Measurements from ENCODE around the gene NDUFA6. TPM values are rescaled to one million over a fixed set of nuclear protein-coding genes. Genes with fewer than 3 reads are reported as not detected.
"Not testable (repeated sequence)": the region's sequence is repeated elsewhere in the genome, so short reads cannot be mapped to it uniquely, and the experiment has no call there.

Gene NDUFA6
- total RNA-seq = 10 to 100 TPM; 85.9 to 89.8 TPM

DNA sequence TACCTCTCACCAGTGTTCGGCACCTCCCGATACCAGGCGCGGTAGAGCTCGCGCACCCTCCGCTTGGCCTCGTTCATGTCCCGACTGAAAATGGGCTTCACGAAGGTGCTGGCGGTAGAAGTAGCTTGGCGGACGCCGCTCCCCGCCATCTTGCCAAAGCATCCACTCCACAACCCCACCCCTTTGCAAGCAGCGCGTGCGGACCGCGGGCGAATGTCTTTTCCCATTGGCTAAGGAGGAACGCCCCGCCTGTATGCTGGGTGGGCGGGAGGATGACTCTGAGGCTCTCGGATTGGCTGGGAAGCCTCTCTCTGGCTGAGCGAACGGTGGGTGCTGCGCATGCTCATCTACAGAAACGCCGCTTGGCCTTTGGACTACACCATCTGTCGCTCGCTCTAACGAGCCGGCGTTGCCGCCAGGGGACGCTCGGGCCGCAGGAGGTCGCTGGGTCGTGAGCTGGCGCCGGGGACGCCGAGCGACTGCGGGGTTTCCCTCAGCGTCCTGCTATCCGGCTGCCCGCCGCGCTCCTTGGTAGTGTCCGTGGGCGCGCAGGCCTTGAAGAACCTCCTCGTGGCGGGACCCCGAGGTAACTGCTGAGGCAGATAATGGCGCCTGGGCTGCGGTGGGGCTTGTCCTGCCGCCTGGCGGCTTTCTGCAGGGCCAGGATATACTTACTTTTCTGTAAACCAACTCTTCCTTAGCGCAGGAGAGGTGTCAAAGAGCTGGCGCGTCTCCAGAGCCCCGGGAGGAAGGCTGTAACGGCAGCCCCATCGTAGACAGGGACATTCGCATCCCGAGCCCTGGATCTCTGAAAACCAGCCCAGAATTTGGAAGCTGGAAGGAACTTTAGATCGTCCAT is at the start of gene NDUFA6:
TSS of gene NDUFA6 (minus strand) at position 177 of the 859 bp plus-strand sequence. CDS start at position 149, 28 bp downstream.
- Mint-ChIP-seq H3K4me1 (peaks cover 29% of the 10 kb centered on the region), H3K4me3 (peak within 1 kb of the TSS; percentile 98), H3K27me3 (no peaks in the 10 kb centered on the region), H3K36me3 (ENCODE audit: low read depth) (peaks cover 33% of the 10 kb centered on the region), H3K9me3 (peaks cover 7% of the 10 kb centered on the region), H3K27ac (peak within 1 kb of the TSS; percentile 99)
- POLR2A ChIA-PET = interaction anchor here (0.6 to 1.3 kb wide), 5 partner anchors 11 to 258 kb away, joined by 3 to 5 read pairs (median 3); partner anchors contain the start of genes NAGA and SMDT1
- DNase-seq = peak; percentile 99
- CTCF ChIA-PET = interaction anchor here (0.6 to 4.0 kb wide), 44 partner anchors 9 to 361 kb away, joined by 3 to 50 read pairs (median 4); partner anchors contain the start of genes NAGA, NFAM1, SMDT1 and SMIM45

DNA sequence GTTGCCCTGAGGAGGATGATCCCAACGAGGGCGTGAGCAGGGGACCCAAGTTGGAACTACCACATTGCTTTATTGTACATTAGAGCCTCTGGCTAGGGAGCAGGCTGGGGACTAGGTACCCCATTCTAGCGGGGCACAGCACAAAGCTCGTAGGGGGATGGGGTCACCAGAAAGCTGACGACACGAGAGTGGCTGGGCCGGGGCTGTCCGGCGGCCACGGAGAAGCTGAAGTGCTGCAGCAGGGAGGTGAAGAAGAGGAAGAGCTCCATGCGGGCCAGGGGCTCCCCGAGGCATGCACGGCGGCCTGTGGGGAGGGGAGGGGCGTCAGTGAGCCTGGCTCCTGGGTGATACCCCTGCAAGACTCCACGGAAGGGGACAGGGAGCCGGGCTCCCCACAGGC is 49.6 kb upstream of the NDUFA6 start:
- H3K27me3 Mint-ChIP-seq = not testable (repeated sequence)
- H3K36me3 Mint-ChIP-seq (ENCODE audit: low read depth) = peaks cover 10% of the 10 kb centered on the region

DNA sequence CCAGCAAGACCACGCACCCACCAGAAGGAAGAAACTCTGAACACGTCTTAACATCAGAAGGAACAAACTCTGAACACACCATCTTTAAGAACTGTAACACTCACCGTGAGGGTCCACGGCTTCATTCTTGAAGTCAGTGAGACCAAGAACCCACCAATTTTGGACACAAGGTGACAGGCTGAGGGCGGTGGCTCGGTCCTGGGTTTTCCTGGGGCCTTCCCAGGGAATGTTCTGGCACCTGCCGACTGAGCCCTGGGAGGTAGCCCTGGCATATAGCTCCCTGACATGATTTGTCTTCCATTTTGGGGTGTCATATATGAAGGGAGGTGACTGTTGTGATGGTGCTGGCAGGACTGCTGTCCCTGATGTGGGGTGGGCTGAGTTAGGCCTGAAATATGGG is 48.9 kb upstream of the NDUFA6 start:
- POLR2A ChIA-PET; H3K27me3 Mint-ChIP-seq; H3K4me1 Mint-ChIP-seq; H3K36me3 Mint-ChIP-seq (ENCODE audit: low read depth); H3K9me3 Mint-ChIP-seq; H3K4me3 Mint-ChIP-seq; H3K27ac Mint-ChIP-seq; DNase-seq: not testable (repeated sequence)
- CTCF ChIA-PET = interaction anchor here (1.6 kb wide), 1 partner anchor 16 kb away, joined by 4 read pairs; no protein-coding TSS in a partner anchor

More for the DNA sequence above, 49.6 kb upstream of the NDUFA6 start:
- H3K4me3 Mint-ChIP-seq, H3K9me3 Mint-ChIP-seq, H3K4me1 Mint-ChIP-seq, POLR2A ChIA-PET, CTCF ChIA-PET, H3K27ac Mint-ChIP-seq, DNase-seq: not testable (repeated sequence)

DNA sequence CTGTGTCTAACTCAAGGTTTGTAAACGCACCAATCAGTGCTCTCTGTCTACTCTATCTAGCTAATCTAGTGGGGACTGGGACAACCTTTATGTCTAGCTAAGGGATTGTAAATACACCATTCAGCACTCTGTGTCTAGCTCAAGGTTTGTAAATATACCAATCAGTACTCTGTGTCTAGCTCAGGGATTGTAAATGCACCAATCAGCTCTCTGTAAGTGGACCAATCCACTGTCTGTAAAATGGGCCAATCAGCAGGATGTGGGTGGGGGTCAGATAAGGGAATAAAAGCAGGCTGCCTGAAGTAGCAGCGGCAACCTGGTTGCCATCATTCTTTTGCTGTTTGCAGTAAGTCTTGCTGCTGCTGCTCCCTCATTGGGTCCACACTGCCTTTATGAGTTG is 48.4 kb upstream of the NDUFA6 start:
- no peak overlapping the region for H3K4me3 Mint-ChIP-seq
- ChIA-PET POLR2A (no interaction called here), CTCF (interaction anchor here (1.6 kb wide), 1 partner anchor 17 kb away, joined by 4 read pairs; no protein-coding TSS in a partner anchor)
- H3K9me3 Mint-ChIP-seq = no peaks in the 10 kb centered on the region
- no peak for DNase-seq
- H3K27ac Mint-ChIP-seq = no peak overlapping the region
- H3K27me3 Mint-ChIP-seq = no peaks in the 10 kb centered on the region
- no peaks in the 10 kb centered on the region for H3K4me1 Mint-ChIP-seq
- peaks cover 8% of the 10 kb centered on the region for H3K36me3 Mint-ChIP-seq (ENCODE audit: low read depth)

DNA sequence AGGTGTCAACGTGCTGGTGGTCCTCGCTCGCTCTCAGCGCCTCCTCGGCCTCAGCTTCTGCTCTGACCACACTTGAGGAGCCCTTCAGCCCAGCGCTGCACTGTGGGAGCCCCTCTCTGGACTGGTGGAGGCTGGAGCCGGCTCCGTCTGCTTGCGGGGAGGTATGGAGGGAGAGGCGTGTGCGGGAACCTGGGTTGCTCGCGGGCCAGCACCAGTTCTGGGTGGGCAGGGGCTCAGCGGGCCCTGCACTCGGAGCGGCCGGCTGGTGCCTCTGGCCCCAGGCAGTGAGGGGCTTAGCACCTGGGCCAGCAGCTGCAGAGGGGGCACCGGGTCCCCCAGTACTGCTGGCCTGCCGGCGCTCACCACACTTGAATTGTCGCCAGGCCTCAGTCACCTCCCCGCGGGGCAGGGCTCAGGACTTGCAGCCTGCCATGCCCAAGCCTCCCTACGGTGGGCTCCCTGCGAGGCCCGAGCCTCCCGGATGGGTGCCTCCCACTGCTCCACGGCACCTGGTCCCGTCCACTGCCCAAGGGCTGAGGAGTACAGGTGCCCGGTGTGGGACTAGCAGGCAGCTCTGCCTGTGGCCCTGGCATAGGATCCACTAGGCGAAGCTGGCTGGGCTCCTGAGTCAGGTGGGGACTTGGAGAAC is 47.7 kb upstream of the NDUFA6 start:
- ChIA-PET POLR2A (no interaction called here), CTCF (interaction anchor here (1.6 kb wide), 1 partner anchor 17 kb away, joined by 4 read pairs; no protein-coding TSS in a partner anchor)
- Mint-ChIP-seq H3K4me3 (no peak overlapping the region), H3K4me1 (no peaks in the 10 kb centered on the region), H3K27ac (no peak overlapping the region), H3K9me3 (no peaks in the 10 kb centered on the region), H3K27me3 (no peaks in the 10 kb centered on the region), H3K36me3 (ENCODE audit: low read depth) (peaks cover 8% of the 10 kb centered on the region)
- no peak for DNase-seq

DNA sequence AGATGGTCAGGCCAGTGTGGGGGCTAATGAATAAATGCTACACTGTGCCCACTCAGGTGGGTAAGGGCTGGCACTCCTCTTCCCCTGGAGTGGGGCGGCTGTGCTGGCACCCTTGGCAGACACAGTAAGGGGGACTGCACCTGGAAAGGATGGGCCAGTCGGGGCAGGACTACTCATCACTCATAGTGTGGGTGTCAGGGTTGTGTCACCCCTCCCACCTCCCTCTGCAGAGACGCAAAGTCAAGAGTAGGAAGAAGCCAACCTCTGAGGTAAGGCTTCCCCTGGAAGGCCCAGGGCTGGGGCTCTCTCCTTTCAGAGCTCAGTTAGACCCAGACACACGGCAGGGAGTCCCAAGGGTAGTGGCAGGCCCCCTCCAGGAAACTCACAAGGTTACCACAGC is 45.1 kb upstream of the NDUFA6 start:
- H3K36me3 Mint-ChIP-seq (ENCODE audit: low read depth); DNase-seq; H3K27me3 Mint-ChIP-seq; H3K4me1 Mint-ChIP-seq; CTCF ChIA-PET; H3K27ac Mint-ChIP-seq; POLR2A ChIA-PET; H3K4me3 Mint-ChIP-seq; H3K9me3 Mint-ChIP-seq: not testable (repeated sequence)

DNA sequence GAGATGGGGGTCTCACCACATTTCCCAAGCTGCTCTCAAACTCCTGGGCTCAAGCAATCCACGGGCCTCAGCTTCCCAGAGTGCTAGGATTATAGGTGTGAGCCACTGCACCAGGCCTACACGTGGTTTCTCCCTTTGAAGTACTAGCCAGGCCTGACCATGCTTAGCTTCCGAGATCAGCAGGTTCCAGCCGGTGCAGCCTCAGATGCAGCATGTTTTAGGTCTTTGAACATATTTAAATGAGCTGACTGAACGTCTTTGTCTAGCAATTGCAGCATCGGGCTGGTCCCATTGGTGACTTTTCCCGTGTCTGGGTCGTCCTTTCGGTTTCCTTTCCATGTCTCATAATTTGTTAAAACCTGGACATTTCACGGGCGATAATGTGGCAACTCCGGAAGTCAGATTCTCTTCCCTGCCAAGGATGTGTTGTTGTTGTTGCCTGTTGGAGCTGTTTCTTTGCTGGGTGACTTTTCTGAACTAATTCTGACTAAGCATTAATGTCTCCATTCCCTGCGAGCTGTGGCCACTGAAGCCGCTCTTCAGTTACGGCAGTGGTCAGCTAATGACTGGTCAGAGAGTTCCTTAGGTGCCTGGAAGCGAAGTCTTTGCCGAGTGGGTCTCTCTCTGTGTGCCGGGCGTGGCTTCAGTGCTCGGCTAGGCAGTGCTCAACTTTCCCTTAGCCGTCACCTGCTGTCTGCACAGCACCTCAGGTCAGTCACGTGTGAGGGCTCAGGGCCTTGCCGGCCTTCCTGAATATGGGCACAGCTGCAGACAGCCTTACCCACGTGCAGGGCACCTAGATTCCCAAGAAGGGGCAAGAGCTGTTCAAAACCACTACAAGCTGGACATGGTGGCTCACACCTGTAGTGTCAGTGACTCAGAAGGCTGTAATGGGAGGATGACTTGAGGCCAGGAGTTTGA is 43.8 kb upstream of the NDUFA6 start:
- DNase-seq = no peak
- Mint-ChIP-seq H3K4me1 (no peaks in the 10 kb centered on the region), H3K27ac (no peak overlapping the region), H3K4me3 (no peak overlapping the region), H3K27me3 (no peaks in the 10 kb centered on the region), H3K9me3 (no peaks in the 10 kb centered on the region), H3K36me3 (ENCODE audit: low read depth) (peaks cover 4% of the 10 kb centered on the region)
- ChIA-PET POLR2A (interaction anchor here (0.7 kb wide), 1 partner anchor 427 kb away, joined by 3 read pairs; no protein-coding TSS in a partner anchor), CTCF (interaction anchor here (1.1 to 1.4 kb wide), 2 partner anchors 23 to 251 kb away, joined by 3 read pairs; no protein-coding TSS in a partner anchor)

DNA sequence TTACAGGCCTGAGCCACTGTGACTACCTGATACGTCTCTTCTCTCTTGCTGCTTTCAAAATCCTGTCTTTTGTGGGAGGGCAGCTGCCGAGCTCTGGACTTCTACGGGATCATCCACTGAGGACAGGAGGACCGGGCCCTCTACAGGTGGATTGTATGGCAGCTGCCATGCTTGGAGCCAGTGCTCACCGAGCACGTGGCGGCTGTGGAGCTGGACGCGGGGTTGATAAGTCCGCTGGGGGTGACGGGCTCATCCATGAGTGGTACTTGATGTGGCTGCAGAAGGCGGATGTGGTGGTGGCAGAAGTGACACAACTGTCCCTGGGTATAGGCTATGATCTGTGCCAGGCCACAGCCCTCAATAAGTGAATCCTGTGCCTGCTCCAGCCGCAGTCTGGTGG is 41.9 kb upstream of the NDUFA6 start:
- no peak for DNase-seq
- Mint-ChIP-seq H3K4me1 (no peaks in the 10 kb centered on the region), H3K36me3 (ENCODE audit: low read depth) (no peaks in the 10 kb centered on the region), H3K27me3 (no peaks in the 10 kb centered on the region), H3K9me3 (no peaks in the 10 kb centered on the region), H3K4me3 (no peak overlapping the region), H3K27ac (no peak overlapping the region)
- ChIA-PET CTCF (interaction anchor here (0.6 to 1.2 kb wide), 2 partner anchors 11 to 545 kb away, joined by 3 to 4 read pairs; no protein-coding TSS in a partner anchor), POLR2A (no interaction called here)

DNA sequence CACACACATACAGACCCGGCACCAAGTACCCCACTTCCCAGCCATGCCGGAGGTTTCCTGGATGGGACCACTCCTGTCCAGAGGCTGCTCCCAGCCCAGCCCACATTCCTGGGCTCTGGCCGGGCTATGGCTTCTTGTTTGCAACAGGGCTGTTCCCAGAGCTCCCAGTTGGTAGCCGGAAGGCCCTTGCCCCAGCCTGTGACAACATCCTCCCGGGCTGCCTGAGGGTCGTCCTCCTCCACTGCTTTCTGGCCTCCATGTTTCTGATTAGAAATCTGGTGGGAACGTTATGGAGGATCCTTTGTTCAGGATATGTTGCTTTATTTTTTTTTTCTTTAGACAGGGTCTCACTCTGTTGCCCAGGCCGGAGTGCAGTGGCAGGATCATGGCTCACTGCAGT is 41.0 kb upstream of the NDUFA6 start:
- Mint-ChIP-seq H3K27me3 (no peaks in the 10 kb centered on the region), H3K27ac (no peak overlapping the region), H3K36me3 (ENCODE audit: low read depth) (no peaks in the 10 kb centered on the region), H3K4me1 (no peaks in the 10 kb centered on the region), H3K4me3 (no peak overlapping the region), H3K9me3 (no peaks in the 10 kb centered on the region)
- ChIA-PET POLR2A (no interaction called here), CTCF (interaction anchor here (0.7 to 1.2 kb wide), 2 partner anchors 10 to 220 kb away, joined by 4 read pairs; no protein-coding TSS in a partner anchor)
- no peak for DNase-seq

DNA sequence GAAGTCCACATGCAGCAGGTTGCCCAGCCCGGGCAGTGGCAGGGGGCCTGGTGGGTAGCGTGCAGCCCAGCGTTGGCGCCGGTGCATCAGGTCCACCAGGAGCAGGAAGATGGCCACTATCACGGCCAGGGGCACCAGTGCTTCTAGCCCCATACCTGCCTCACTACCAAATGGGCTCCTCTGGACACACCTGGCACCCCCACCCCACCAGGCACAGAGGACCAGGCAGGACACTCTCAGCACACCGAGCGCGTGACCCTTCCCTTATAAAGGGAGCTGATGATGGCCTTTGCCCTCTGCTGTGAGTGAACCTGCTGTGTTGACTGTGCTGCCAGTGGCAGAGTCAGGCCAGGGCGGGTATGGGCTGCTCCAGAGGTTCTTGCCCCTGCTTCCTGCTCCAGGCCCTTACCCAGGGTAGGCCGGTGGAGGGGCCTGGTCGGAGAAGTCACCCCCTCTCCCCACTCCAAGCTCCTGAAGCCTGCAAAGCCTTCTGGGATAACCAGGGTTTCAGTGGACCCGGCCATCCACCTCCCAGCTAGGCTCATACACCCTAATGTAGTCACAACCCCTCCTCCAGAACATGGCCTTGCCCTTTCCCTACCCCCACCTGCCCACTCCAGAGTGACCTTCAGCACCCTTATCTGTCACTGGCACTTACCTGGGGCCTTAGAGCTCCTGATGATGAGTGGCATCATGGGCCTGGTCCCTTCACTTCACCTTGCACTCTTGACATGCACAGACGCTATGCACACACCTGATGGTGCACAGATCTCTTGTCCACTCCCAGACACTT is 40.3 kb upstream of the NDUFA6 start, which contains the start of gene CYP2D6:
TSS of gene CYP2D6 (minus strand) at position 172 of the 793 bp plus-strand sequence. CDS start at position 153, 19 bp downstream.
- DNase-seq; H3K4me3 Mint-ChIP-seq; H3K27me3 Mint-ChIP-seq; H3K4me1 Mint-ChIP-seq; POLR2A ChIA-PET; H3K36me3 Mint-ChIP-seq (ENCODE audit: low read depth); H3K9me3 Mint-ChIP-seq; H3K27ac Mint-ChIP-seq: not testable (repeated sequence)
- CTCF ChIA-PET = interaction anchor here (0.7 kb wide), 1 partner anchor 219 kb away, joined by 4 read pairs; no protein-coding TSS in a partner anchor

DNA sequence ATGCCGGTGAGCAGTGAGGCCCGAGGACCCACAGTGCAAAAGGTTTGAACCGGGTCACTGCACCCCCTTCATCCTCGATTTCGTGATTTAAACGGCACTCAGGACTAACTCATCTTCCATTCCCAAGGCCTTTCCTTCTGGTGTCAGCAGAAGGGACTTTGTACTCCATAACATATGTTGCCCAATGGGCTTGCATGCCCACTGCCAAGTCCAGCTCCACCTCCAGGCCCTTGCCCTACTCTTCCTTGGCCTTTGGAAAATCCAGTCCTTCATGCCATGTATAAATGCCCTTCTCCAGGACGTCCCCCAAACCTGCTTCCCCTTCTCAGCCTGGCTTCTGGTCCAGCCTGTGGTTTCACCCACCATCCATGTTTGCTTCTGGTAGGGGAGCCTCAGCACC is 39.6 kb upstream of the NDUFA6 start:
- H3K4me1 Mint-ChIP-seq; CTCF ChIA-PET; POLR2A ChIA-PET; H3K27ac Mint-ChIP-seq; H3K4me3 Mint-ChIP-seq; H3K27me3 Mint-ChIP-seq; H3K36me3 Mint-ChIP-seq (ENCODE audit: low read depth); DNase-seq; H3K9me3 Mint-ChIP-seq: not testable (repeated sequence)
